ENCODE results near the gene TDP2. TPM values are rescaled to one million over a fixed set of nuclear protein-coding genes. Genes with fewer than 3 reads are reported as not detected.
"Not testable (repeated sequence)": the region's sequence is repeated elsewhere in the genome, so short reads cannot be mapped to it uniquely, and the experiment has no call there.

The TDP2 gene
- total and polyA plus RNA-seq, 7 donors, result 16.3 to 56.7 (median 20.4) TPM

DNA sequence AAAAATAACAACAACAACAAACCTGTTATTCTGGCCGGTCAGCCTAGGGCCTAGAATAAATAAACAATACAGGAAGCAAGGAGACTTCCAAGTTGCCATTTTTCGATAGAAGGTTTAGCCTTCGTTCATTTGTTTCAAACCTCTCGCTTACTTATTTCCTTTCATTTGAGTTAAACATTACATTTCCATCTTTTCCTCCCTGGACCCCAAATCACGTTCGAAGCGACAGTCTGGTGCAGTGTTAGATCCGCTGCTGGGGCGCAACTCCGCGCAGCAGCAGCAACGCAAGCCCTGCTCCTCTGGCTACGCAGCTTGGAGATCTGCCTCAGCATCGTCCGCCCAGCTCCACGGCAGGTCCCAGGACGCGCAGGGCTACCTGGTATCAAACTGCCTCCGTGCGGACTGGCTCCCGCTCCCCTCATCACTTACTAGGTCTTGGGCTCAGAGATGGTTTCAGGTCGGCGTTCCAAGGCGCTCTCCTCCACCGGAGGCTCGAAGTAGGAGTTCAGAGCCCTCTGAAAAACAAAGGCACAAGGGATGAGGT is 530 bp downstream of the TDP2 start:
- 0 to 1% (median 1%) methylated on average over 26 of the region's 26 CpGs for WGBS, 3 donors

DNA sequence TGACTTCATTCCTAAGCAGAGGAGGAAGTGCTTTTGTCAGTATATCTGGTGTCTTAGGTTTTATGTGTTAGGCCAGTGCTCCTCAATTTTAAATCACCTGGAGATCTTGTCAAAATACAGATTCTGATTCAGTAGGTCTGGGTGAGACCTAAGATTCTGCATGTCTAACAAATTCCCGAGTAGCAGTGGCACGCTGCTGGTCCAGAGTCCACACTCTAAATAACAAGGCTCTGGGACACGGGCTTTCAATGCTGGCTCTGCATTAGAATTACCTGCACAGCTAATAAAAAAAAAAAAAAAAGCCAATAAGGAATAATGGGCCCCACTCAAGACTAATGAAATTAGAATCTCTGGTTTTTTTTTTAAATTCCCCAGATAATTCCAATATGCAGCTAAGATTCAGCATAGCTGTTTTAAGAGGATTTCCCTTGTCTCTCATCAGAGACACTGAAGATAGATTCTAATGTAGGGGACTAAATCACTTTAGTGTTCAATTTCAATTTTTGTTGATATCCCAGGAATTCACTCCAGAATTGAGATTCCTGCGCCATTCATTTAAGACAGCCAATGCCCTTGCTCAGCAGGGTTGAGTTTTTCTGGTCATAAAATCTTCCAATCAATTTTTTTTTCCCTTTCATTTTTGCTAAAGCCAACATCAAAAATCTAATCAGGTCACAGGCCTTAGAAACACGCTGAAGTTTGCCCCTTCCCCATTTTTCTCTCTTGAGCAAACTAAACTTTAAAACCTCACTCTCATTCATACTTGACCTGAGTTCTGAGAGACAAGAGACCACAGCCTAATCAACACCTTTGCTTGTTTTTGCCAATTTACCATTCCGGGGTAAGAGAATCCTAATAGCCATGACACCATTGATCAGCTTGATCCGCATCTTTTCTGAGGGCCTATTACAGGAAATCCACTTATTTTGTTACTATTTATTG is 2.4 kb downstream of the TDP2 start:
- ATAC-seq, result no peak
- intact Hi-C loops (cut with DNase I), result no loop called here
- no peak overlapping the region for H3K27ac ChIP-seq
- peaks cover 42% of the 10 kb centered on the region for H3K4me1 ChIP-seq
- TF ChIP-seq, protein P1, sequence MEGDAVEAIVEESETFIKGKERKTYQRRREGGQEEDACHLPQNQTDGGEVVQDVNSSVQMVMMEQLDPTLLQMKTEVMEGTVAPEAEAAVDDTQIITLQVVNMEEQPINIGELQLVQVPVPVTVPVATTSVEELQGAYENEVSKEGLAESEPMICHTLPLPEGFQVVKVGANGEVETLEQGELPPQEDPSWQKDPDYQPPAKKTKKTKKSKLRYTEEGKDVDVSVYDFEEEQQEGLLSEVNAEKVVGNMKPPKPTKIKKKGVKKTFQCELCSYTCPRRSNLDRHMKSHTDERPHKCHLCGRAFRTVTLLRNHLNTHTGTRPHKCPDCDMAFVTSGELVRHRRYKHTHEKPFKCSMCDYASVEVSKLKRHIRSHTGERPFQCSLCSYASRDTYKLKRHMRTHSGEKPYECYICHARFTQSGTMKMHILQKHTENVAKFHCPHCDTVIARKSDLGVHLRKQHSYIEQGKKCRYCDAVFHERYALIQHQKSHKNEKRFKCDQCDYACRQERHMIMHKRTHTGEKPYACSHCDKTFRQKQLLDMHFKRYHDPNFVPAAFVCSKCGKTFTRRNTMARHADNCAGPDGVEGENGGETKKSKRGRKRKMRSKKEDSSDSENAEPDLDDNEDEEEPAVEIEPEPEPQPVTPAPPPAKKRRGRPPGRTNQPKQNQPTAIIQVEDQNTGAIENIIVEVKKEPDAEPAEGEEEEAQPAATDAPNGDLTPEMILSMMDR (IDR thresholded peaks at IDR 0.05), result no peak
- peaks cover 0 to 34% of the 10 kb centered on the region in 2 donors for H3K36me3 ChIP-seq (ENCODE audit: insufficient read depth in 1 of 2, low read depth in 1 of 2)
- no peak overlapping the region for H3K4me3 ChIP-seq
- 89 to 94% (median 92%) methylated on average over 7 of the region's 7 CpGs for WGBS, 3 donors
- no peaks in the 10 kb centered on the region for H3K9me3 ChIP-seq
- no peak for DNase-seq
- no peaks in the 10 kb centered on the region for H3K27me3 ChIP-seq (ENCODE audit: insufficient read depth in 3 of 3, low read length in 2 of 3)

More for the DNA sequence above, 530 bp downstream of the TDP2 start:
- H3K4me3 ChIP-seq, result peak overlapping the region; percentile 94
- H3K4me1 ChIP-seq, result peaks cover 33% of the 10 kb centered on the region
- no peaks in the 10 kb centered on the region for H3K27me3 ChIP-seq (ENCODE audit: insufficient read depth in 3 of 3, low read length in 2 of 3)
- TF ChIP-seq, protein P1 (IDR thresholded peaks at IDR 0.05), result no peak
- H3K9me3 ChIP-seq, result no peaks in the 10 kb centered on the region
- H3K27ac ChIP-seq, result peak overlapping the region; percentile 92
- peak; percentile 4 to 41 (median 20) for ATAC-seq
- peaks cover 0 to 34% of the 10 kb centered on the region in 2 donors for H3K36me3 ChIP-seq (ENCODE audit: insufficient read depth in 1 of 2, low read depth in 1 of 2)
- peak; percentile 27 to 65 for DNase-seq
- intact Hi-C loops (cut with DNase I), result loop anchor here (5.0 kb wide), 2 partner anchors 36 to 56 kb away; no protein-coding TSS in a partner anchor

DNA sequence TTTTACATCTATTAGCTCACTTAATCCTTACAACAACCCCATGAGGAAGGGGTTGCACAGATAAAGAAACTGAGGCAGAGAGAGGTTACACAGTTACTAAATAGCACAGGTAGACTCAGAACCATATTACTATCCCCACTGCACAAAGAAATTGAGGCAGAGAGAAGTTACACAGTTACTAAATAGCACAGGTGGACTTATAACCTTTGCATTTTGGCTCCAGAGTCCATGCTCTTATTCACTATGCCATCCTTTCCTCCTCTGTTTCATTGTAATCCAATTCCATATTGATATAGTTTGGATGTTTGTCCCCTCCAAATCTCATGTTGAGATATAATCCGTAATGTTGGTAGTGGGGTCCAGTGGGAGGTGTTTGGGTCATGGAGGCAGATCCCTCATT is 3.5 kb downstream of the TDP2 start:
- no peak for ATAC-seq
- intact Hi-C loops (cut with DNase I), result no loop called here
- Histone ChIP-seq H3K27ac (no peak overlapping the region), H3K4me3 (no peak overlapping the region), H3K36me3 (ENCODE audit: insufficient read depth in 1 of 2, low read depth in 1 of 2) (peaks cover 0 to 38% of the 10 kb centered on the region in 2 donors), H3K9me3 (no peaks in the 10 kb centered on the region), H3K4me1 (peaks cover 37% of the 10 kb centered on the region), H3K27me3 (ENCODE audit: insufficient read depth in 3 of 3, low read length in 2 of 3) (no peaks in the 10 kb centered on the region)
- 96 to 98% (median 96%) methylated on average over 1 of the region's 1 CpG for WGBS, 3 donors
- no peak for DNase-seq
- TF ChIP-seq, protein P1 (IDR thresholded peaks at IDR 0.05), result no peak

DNA sequence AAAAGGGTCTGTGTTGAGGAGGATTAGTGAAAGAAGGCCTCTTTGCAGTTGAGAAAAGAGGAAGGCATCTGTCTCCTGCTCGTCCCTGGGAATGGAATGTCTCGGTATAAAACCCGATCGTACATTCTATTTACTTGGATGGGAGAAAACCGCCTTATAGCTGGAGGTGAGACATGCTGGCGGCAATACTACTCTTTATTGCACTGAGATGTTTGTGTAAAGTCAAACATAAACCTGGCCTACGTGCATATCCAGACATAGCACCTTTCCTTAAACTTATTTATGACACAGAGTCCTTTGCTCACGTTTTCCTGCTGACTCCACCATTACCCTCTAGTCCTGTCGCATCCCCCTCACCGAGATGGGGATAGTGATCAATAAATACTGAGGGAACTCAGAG is 4.5 kb downstream of the TDP2 start:
- ATAC-seq (no peak), DNase-seq (no peak)
- Histone ChIP-seq H3K4me3 (no peak overlapping the region), H3K9me3 (no peaks in the 10 kb centered on the region), H3K27ac (no peak overlapping the region), H3K36me3 (ENCODE audit: insufficient read depth in 1 of 2, low read depth in 1 of 2) (peaks cover 0 to 42% of the 10 kb centered on the region in 2 donors), H3K27me3 (ENCODE audit: insufficient read depth in 3 of 3, low read length in 2 of 3) (no peaks in the 10 kb centered on the region), H3K4me1 (peaks cover 29% of the 10 kb centered on the region)
- intact Hi-C loops (cut with DNase I), result no loop called here
- TF ChIP-seq, protein P1 (IDR thresholded peaks at IDR 0.05), result no peak
- WGBS, 3 donors, result 95 to 96% (median 95%) methylated on average over 10 of the region's 10 CpGs

DNA sequence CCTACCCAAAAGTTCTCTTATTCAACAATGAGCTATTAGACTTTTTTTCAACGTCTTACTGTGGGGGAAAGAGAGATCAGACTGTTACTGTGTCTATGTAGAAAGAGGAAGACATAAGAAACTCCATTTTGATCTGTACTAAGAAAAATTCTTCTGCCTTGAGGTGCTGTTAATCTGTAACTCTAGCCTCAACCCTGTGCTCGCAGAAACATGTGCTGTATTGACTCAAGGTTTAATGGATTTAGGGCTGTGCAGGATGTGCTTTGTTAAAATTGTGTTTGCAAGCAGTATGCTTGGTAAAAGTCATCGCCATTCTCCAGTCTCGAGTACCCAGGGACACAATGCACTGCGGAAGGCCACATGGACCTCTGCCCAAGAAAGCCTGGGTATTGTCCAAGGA is 4.9 kb downstream of the TDP2 start:
- Histone ChIP-seq H3K36me3 (ENCODE audit: insufficient read depth in 1 of 2, low read depth in 1 of 2) (peaks cover 0 to 47% of the 10 kb centered on the region in 2 donors), H3K4me1 (peaks cover 29% of the 10 kb centered on the region)
- ATAC-seq; H3K27ac ChIP-seq; intact Hi-C loops (cut with DNase I); DNase-seq; H3K27me3 ChIP-seq (ENCODE audit: insufficient read depth in 3 of 3, low read length in 2 of 3); H3K4me3 ChIP-seq; H3K9me3 ChIP-seq: not testable (repeated sequence)
- WGBS, 3 donors, result 84 to 85% (median 84%) methylated on average over 5 of the region's 5 CpGs
